GM23338 (cell line): ENCODE results near the gene CST9. TPM values are rescaled to one million over a fixed set of nuclear protein-coding genes. Genes with fewer than 3 reads are reported as not detected.

Source experiments
- ATAC-seq: fragments of 200-7000 bp; cut with Tn5 transposase; 3 replicates; pipeline ENCODE4 v1.9.1; 2020
- DNase-seq: peaks from one replicate; pipeline ENCODE4 v3.0.0-alpha.2; 2015; ENCODE audit warnings: low spot score
- H2AFZ ChIP-seq: fragments of 200-600 bp; sonication (generic); 2 replicates; pipeline ENCODE4 v1.8.0; 2016; ENCODE audit warnings: antibody characterized with exemption, mild to moderate bottlenecking, moderate library complexity
- H3F3A ChIP-seq: fragments of 200-600 bp; sonication (generic); replicated peaks from 2 replicates; pipeline ENCODE4 v1.8.0; 2017; ENCODE audit warnings: antibody characterized with exemption, mixed run types, low read depth
- H3K27ac ChIP-seq: fragments of 200-600 bp; sonication (generic); 2 replicates; pipeline ENCODE4 v1.6.1; 2016; ENCODE audit warnings: low read depth
- H3K27me3 ChIP-seq: fragments of 200-600 bp; sonication (generic); 2 replicates; pipeline ENCODE4 v1.8.0; 2016; ENCODE audit warnings: mild to moderate bottlenecking, mixed run types, moderate library complexity; ENCODE audit not compliant: insufficient read depth
- H3K36me3 ChIP-seq: fragments of 200-600 bp; sonication (generic); 2 replicates; pipeline ENCODE4 v1.8.0; 2016; ENCODE audit warnings: mild to moderate bottlenecking; ENCODE audit not compliant: insufficient read depth
- H3K4me1 ChIP-seq: fragments of 200-600 bp; sonication (generic); 2 replicates; pipeline ENCODE4 v1.8.0; 2016; ENCODE audit warnings: mild to moderate bottlenecking, moderate library complexity; ENCODE audit not compliant: insufficient read depth
- H3K4me2 ChIP-seq: fragments of 200-600 bp; sonication (generic); 2 replicates; pipeline ENCODE4 v1.7.1; 2017; ENCODE audit warnings: mixed run types
- H3K4me3 ChIP-seq: fragments of 200-600 bp; sonication (generic); 2 replicates; pipeline ENCODE4 v1.6.1; 2016; ENCODE audit warnings: mixed run types
- H3K79me2 ChIP-seq: fragments of 200-600 bp; sonication (generic); replicated peaks from 2 replicates; pipeline ENCODE4 v1.8.0; 2017; ENCODE audit warnings: mild to moderate bottlenecking; ENCODE audit not compliant: insufficient read depth
- H3K9me2 ChIP-seq: fragments of 200-600 bp; sonication (generic); 2 replicates; pipeline ENCODE4 v1.8.0; 2017; ENCODE audit not compliant: insufficient read depth
- H4K20me1 ChIP-seq: fragments of 200-600 bp; sonication (generic); replicated peaks from 2 replicates; pipeline ENCODE4 v1.8.0; 2017; ENCODE audit warnings: mild to moderate bottlenecking; ENCODE audit not compliant: insufficient read depth
- H3K27ac Mint-ChIP-seq: 2 replicates; pipeline ENCODE4 v1.8.0; 2020; ENCODE audit warnings: inconsistent platforms, mild to moderate bottlenecking, moderate library complexity, mixed read lengths
- H3K27me3 Mint-ChIP-seq: 3 replicates; pipeline ENCODE4 v1.8.0; 2022; ENCODE audit warnings: low read depth, mild to moderate bottlenecking, moderate library complexity, mixed read lengths, inconsistent platforms; ENCODE audit not compliant: insufficient read depth, poor library complexity
- H3K36me3 Mint-ChIP-seq: 3 replicates; pipeline ENCODE4 v1.8.0; 2021; ENCODE audit warnings: low read depth, mild to moderate bottlenecking, inconsistent platforms, moderate library complexity, mixed read lengths
- H3K4me1 Mint-ChIP-seq: 3 replicates; pipeline ENCODE4 v1.8.0; 2020; ENCODE audit warnings: mild to moderate bottlenecking, inconsistent platforms, mixed read lengths
- H3K4me3 Mint-ChIP-seq: 3 replicates; pipeline ENCODE4 v1.8.0; 2021; ENCODE audit warnings: moderate library complexity, mild to moderate bottlenecking, inconsistent platforms, mixed read lengths
- H3K9me3 Mint-ChIP-seq: 3 replicates; pipeline ENCODE4 v1.8.0; 2020; ENCODE audit warnings: moderate library complexity, mild to moderate bottlenecking, inconsistent platforms, mixed read lengths
- CREB1 ChIP-seq: fragments of 250-450 bp; sonication (Bioruptor Pico); IDR thresholded peaks from 2 replicates; pipeline ENCODE4 v1.5.0; 2020; ENCODE audit warnings: low read depth, mild to moderate bottlenecking, moderate library complexity
- CTCF ChIP-seq, 2 experiments: fragments of 200-600 bp in 1 of 2; sonication (generic) in 1 of 2; conservative IDR thresholded peaks; 2 replicates each; pipeline versions ENCODE4 v1.5.1 to v1.6.1; 2016 to 2017; ENCODE audit warnings: antibody characterized with exemption in 2 of 2, low read depth in 2 of 2, mild to moderate bottlenecking in 2 of 2, moderate library complexity in 1 of 2
- ETS1 ChIP-seq: IDR thresholded peaks from 2 replicates; pipeline ENCODE4 v1.6.1; 2016; ENCODE audit warnings: antibody characterized with exemption
- EZH2 ChIP-seq: fragments of 200-600 bp; sonication (generic); IDR thresholded peaks from one replicate; pipeline ENCODE4 v1.8.0; 2017; ENCODE audit warnings: antibody characterized with exemption, mild to moderate bottlenecking, low read depth; ENCODE audit not compliant: unreplicated experiment
- EZH2phosphoT487 ChIP-seq: fragments of 200-600 bp; sonication (generic); IDR thresholded peaks from one replicate; pipeline ENCODE4 v1.8.1; 2018; ENCODE audit warnings: antibody characterized with exemption; ENCODE audit not compliant: unreplicated experiment
- JUNB ChIP-seq: IDR thresholded peaks from one replicate; pipeline ENCODE4 v1.6.1; 2016; ENCODE audit warnings: antibody characterized with exemption; ENCODE audit not compliant: unreplicated experiment
- NANOG ChIP-seq: IDR thresholded peaks from 2 replicates; pipeline ENCODE4 v1.6.1; 2016; ENCODE audit warnings: antibody characterized with exemption, borderline replicate concordance
- POLR2AphosphoS5 ChIP-seq: IDR thresholded peaks from 2 replicates; pipeline ENCODE4 v1.6.1; 2016; ENCODE audit warnings: antibody characterized with exemption, low read depth
- REST ChIP-seq: IDR thresholded peaks from one replicate; pipeline ENCODE4 v1.6.1; 2018; ENCODE audit warnings: antibody characterized with exemption; ENCODE audit not compliant: unreplicated experiment
- STAT1 ChIP-seq: IDR thresholded peaks from one replicate; pipeline ENCODE4 v1.6.1; 2016; ENCODE audit warnings: antibody characterized with exemption; ENCODE audit not compliant: unreplicated experiment
- ZNF114 ChIP-seq: fragments of 250-450 bp; sonication (Bioruptor Pico); IDR thresholded peaks from 2 replicates; pipeline ENCODE4 v1.5.0; 2020; ENCODE audit warnings: mild to moderate bottlenecking, moderate library complexity
- ZNF331 ChIP-seq: fragments of 250-450 bp; sonication (Bioruptor Pico); IDR thresholded peaks from 2 replicates; pipeline ENCODE4 v1.5.0; 2020; ENCODE audit warnings: low read depth, mild to moderate bottlenecking, moderate library complexity
- ZNF462 ChIP-seq: fragments of 250-450 bp; sonication (Bioruptor Pico); IDR thresholded peaks from 2 replicates; pipeline ENCODE4 v1.5.0; 2020; ENCODE audit warnings: mild to moderate bottlenecking, moderate library complexity
- polyA plus RNA-seq: library from polyadenylated mRNA; unstranded; fragments of >200 nt; fragmentation: Nextera tagmentation; extraction: Ambion mirVana; gene quantifications from 2 replicates; pipeline ENCODE4 v1.2.1, GENCODE V29; 2016
- total RNA-seq: library from RNA; depleted of rRNA; stranded (reverse); fragments of >200 nt; shearing (Covaris generic); gene quantifications from 2 replicates; pipeline ENCODE4 v1.2.3, GENCODE V29; 2014

CST9 gene
- total and polyA plus RNA-seq, 2 experiments from 2014 or later: not detected

- Mint-ChIP-seq H3K27ac (no peak overlapping the region), H3K4me3 (no peak overlapping the region), H3K27me3 (peaks cover 3% of the 10 kb centered on the region), H3K4me1 (no peaks in the 10 kb centered on the region), H3K36me3 (no peaks in the 10 kb centered on the region), H3K9me3 (no peaks in the 10 kb centered on the region; the same call in 2 of the 3 replicates)
- Histone ChIP-seq H3K9me2 (peaks cover 5% of the 10 kb centered on the region), H3K4me1 (no peaks in the 10 kb centered on the region), H3K27me3 (no peaks in the 10 kb centered on the region), H3K27ac (no peak overlapping the region), H3K36me3 (no peaks in the 10 kb centered on the region), H3K4me2 (no peak overlapping the region), H3F3A (no peaks in the 10 kb centered on the region), H3K79me2 (no peaks in the 10 kb centered on the region), H3K4me3 (no peak overlapping the region), H2AFZ (no peak overlapping the region), H4K20me1 (no peaks in the 10 kb centered on the region)
- TF ChIP-seq JUNB: no peak
- no peak for TF ChIP-seq EZH2
- TF ChIP-seq POLR2AphosphoS5: no peak
- TF ChIP-seq NANOG: no peak
- TF ChIP-seq EZH2phosphoT487: no peak
- no peak for TF ChIP-seq ZNF331
- no peak for TF ChIP-seq CTCF (conservative IDR thresholded peaks at IDR 0.05; ENCODE audit: low read depth in 2 of 2)
- TF ChIP-seq ETS1: no peak
- TF ChIP-seq ZNF114 (CRISPR knock-in tag): no peak
- no peak for TF ChIP-seq ZNF462 (CRISPR knock-in tag)
- no peak for TF ChIP-seq STAT1
- TF ChIP-seq REST: no peak
- no peak for TF ChIP-seq CREB1 (CRISPR knock-in tag)
- ATAC-seq: no peak
- DNase-seq: no peak
Observed at GRCh38 chr20:23602241-23602640, 3.5 kb downstream of the CST9 start.
